ENCODE results near the gene C1R.
A peak's percentile ranks its signal among the peaks of the same experiment; 100 is the strongest.

C1R gene

GRCh38 chr12:7130701-7131501 is 38.7 kb upstream of the C1R start (continued):
- TF ChIP-seq ZNF629 (tag by site-specific recombination; IDR thresholded peaks at IDR 0.05) (no peak), INSM2 (tag by site-specific recombination; IDR thresholded peaks at IDR 0.05) (no peak), ZNF37A (tag by site-specific recombination; IDR thresholded peaks at IDR 0.05) (no peak), ZNF473 (tag by site-specific recombination; IDR thresholded peaks at IDR 0.05) (no peak), ZNF350 (tag by site-specific recombination; IDR thresholded peaks at IDR 0.05) (no peak), ZNF433 (tag by site-specific recombination; IDR thresholded peaks at IDR 0.05; ENCODE audit: low read depth) (no peak), ZNF19 (tag by site-specific recombination; IDR thresholded peaks at IDR 0.05; ENCODE audit: low read depth) (no peak), ZFHX2 (tag by site-specific recombination; conservative IDR thresholded peaks at IDR 0.05) (peak; percentile 99), ZNF639 (tag by site-specific recombination; IDR thresholded peaks at IDR 0.05) (no peak), EGR2 (tag by site-specific recombination; IDR thresholded peaks at IDR 0.05; ENCODE audit: low read depth) (peak; percentile 100), ZNF157 (tag by site-specific recombination; IDR thresholded peaks at IDR 0.05) (no peak), ZNF324 (tag by site-specific recombination; IDR thresholded peaks at IDR 0.05) (no peak), ZNF555 (tag by site-specific recombination; conservative IDR thresholded peaks at IDR 0.05) (no peak), ZNF146 (tag by site-specific recombination; IDR thresholded peaks at IDR 0.05) (no peak), KLF9 (tag by site-specific recombination; IDR thresholded peaks at IDR 0.05; ENCODE audit: low read depth) (peak; percentile 77; the same call in 1 of the 2 replicates), GFI1B (tag by site-specific recombination; IDR thresholded peaks at IDR 0.05) (no peak), ZBTB6 (tag by site-specific recombination; IDR thresholded peaks at IDR 0.05) (no peak), REPIN1 (tag by site-specific recombination; IDR thresholded peaks at IDR 0.05; ENCODE audit: low read depth) (no peak; the same call in 1 of the 2 replicates), ZNF549 (tag by site-specific recombination; IDR thresholded peaks at IDR 0.05) (no peak), ZNF23 (tag by site-specific recombination; IDR thresholded peaks at IDR 0.05; ENCODE audit: borderline replicate concordance) (no peak), ZNF292 (tag by site-specific recombination; IDR thresholded peaks at IDR 0.05; ENCODE audit: borderline replicate concordance, low read depth) (no peak), YY2 (tag by site-specific recombination; IDR thresholded peaks at IDR 0.05) (no peak), FEZF1 (tag by site-specific recombination; IDR thresholded peaks at IDR 0.05) (no peak), ZBTB10 (tag by site-specific recombination; IDR thresholded peaks at IDR 0.05) (peak; percentile 43; the same call in 1 of the 2 replicates), SP7 (tag by site-specific recombination; IDR thresholded peaks at IDR 0.05) (peak; percentile 68; the same call in 1 of the 2 replicates), SP3 (tag by site-specific recombination; IDR thresholded peaks at IDR 0.05) (peak; percentile 78), ZSCAN16 (tag by site-specific recombination; IDR thresholded peaks at IDR 0.05) (no peak), ZBTB1 (tag by site-specific recombination; IDR thresholded peaks at IDR 0.05) (0 out of 2 replicates have a peak, but pooled peaks have one; percentile 11)
- TF ChIP-seq, protein P1, sequence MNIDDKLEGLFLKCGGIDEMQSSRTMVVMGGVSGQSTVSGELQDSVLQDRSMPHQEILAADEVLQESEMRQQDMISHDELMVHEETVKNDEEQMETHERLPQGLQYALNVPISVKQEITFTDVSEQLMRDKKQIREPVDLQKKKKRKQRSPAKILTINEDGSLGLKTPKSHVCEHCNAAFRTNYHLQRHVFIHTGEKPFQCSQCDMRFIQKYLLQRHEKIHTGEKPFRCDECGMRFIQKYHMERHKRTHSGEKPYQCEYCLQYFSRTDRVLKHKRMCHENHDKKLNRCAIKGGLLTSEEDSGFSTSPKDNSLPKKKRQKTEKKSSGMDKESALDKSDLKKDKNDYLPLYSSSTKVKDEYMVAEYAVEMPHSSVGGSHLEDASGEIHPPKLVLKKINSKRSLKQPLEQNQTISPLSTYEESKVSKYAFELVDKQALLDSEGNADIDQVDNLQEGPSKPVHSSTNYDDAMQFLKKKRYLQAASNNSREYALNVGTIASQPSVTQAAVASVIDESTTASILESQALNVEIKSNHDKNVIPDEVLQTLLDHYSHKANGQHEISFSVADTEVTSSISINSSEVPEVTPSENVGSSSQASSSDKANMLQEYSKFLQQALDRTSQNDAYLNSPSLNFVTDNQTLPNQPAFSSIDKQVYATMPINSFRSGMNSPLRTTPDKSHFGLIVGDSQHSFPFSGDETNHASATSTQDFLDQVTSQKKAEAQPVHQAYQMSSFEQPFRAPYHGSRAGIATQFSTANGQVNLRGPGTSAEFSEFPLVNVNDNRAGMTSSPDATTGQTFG (tag by site-specific recombination; IDR thresholded peaks at IDR 0.05; ENCODE audit: borderline replicate concordance): no peak
